ENCODE data around the gene ATG2B.
A peak's percentile ranks its signal among the peaks of the same experiment; 100 is the strongest.

The ATG2B gene

GRCh38 chr14:96275177-96276112 lies 87.7 kb downstream of the ATG2B start:
- no peak overlapping the region for H3K4me3 ChIP-seq (ENCODE audit: low read length in 2 of 2)
- no peak overlapping the region for H3K27ac ChIP-seq (ENCODE audit: low read depth in 2 of 2, low read length in 2 of 2)
- H3K9me3 ChIP-seq (ENCODE audit: control insufficient read depth in 2 of 2, low read length in 2 of 2): peaks cover 3 to 7% of the 10 kb centered on the region in 2 donors
- peaks cover 0 to 2% of the 10 kb centered on the region in 2 donors for H3K4me1 ChIP-seq (ENCODE audit: control insufficient read depth in 2 of 2, insufficient read depth in 2 of 2, low read length in 2 of 2)
- H3K36me3 ChIP-seq (ENCODE audit: control insufficient read depth in 2 of 2, insufficient read depth in 2 of 2, low read length in 2 of 2): no peaks in the 10 kb centered on the region
- no peaks in the 10 kb centered on the region for H3K27me3 ChIP-seq (ENCODE audit: control insufficient read depth in 2 of 2, insufficient read depth in 2 of 2, low read length in 2 of 2)
- H3K9ac ChIP-seq (ENCODE audit: low read depth in 1 of 2, low read length in 2 of 2): peak overlapping the region in 1 of 2 donors; percentile 8

GRCh38 chr14:96274543-96274942 lies 88.6 kb downstream of the ATG2B start:
- peaks cover 3 to 7% of the 10 kb centered on the region in 2 donors for H3K9me3 ChIP-seq (ENCODE audit: control insufficient read depth in 2 of 2, low read length in 2 of 2)
- no peaks in the 10 kb centered on the region for H3K27me3 ChIP-seq (ENCODE audit: control insufficient read depth in 2 of 2, insufficient read depth in 2 of 2, low read length in 2 of 2)
- H3K4me1 ChIP-seq (ENCODE audit: control insufficient read depth in 2 of 2, insufficient read depth in 2 of 2, low read length in 2 of 2): peaks cover 0 to 2% of the 10 kb centered on the region in 2 donors
- no peak overlapping the region for H3K27ac ChIP-seq (ENCODE audit: low read depth in 2 of 2, low read length in 2 of 2)
- no peaks in the 10 kb centered on the region for H3K36me3 ChIP-seq (ENCODE audit: control insufficient read depth in 2 of 2, insufficient read depth in 2 of 2, low read length in 2 of 2)
- H3K4me3 ChIP-seq (ENCODE audit: low read length in 2 of 2): no peak overlapping the region
- no peak overlapping the region for H3K9ac ChIP-seq (ENCODE audit: low read depth in 1 of 2, low read length in 2 of 2)

- no peak overlapping the region for H3K9ac ChIP-seq (ENCODE audit: low read depth in 1 of 2, low read length in 2 of 2)
These were observed 89.0 kb downstream of the ATG2B start for GRCh38 chr14:96274122-96274521.

GRCh38 chr14:96273629-96274028 lies 89.5 kb downstream of the ATG2B start:
- Histone ChIP-seq H3K27ac (ENCODE audit: low read depth in 2 of 2, low read length in 2 of 2) (no peak overlapping the region), H3K9ac (ENCODE audit: low read depth in 1 of 2, low read length in 2 of 2) (no peak overlapping the region), H3K27me3 (ENCODE audit: control insufficient read depth in 2 of 2, insufficient read depth in 2 of 2, low read length in 2 of 2) (no peaks in the 10 kb centered on the region), H3K4me3 (ENCODE audit: low read length in 2 of 2) (no peak overlapping the region), H3K36me3 (ENCODE audit: control insufficient read depth in 2 of 2, insufficient read depth in 2 of 2, low read length in 2 of 2) (no peaks in the 10 kb centered on the region), H3K9me3 (ENCODE audit: control insufficient read depth in 2 of 2, low read length in 2 of 2) (peaks cover 3 to 7% of the 10 kb centered on the region in 2 donors), H3K4me1 (ENCODE audit: control insufficient read depth in 2 of 2, insufficient read depth in 2 of 2, low read length in 2 of 2) (peaks cover 1 to 2% of the 10 kb centered on the region in 2 donors)

More at GRCh38 chr14:96274122-96274521, 89.0 kb downstream of the ATG2B start:
- H3K9me3 ChIP-seq (ENCODE audit: control insufficient read depth in 2 of 2, low read length in 2 of 2): peaks cover 3 to 7% of the 10 kb centered on the region in 2 donors
- no peak overlapping the region for H3K27ac ChIP-seq (ENCODE audit: low read depth in 2 of 2, low read length in 2 of 2)
- no peak overlapping the region for H3K4me3 ChIP-seq (ENCODE audit: low read length in 2 of 2)
- no peaks in the 10 kb centered on the region for H3K27me3 ChIP-seq (ENCODE audit: control insufficient read depth in 2 of 2, insufficient read depth in 2 of 2, low read length in 2 of 2)
- H3K36me3 ChIP-seq (ENCODE audit: control insufficient read depth in 2 of 2, insufficient read depth in 2 of 2, low read length in 2 of 2): no peaks in the 10 kb centered on the region
- peaks cover 0 to 2% of the 10 kb centered on the region in 2 donors for H3K4me1 ChIP-seq (ENCODE audit: control insufficient read depth in 2 of 2, insufficient read depth in 2 of 2, low read length in 2 of 2)

- Histone ChIP-seq H3K27ac (ENCODE audit: low read depth in 2 of 2, low read length in 2 of 2) (no peak overlapping the region), H3K4me3 (ENCODE audit: low read length in 2 of 2) (no peak overlapping the region), H3K27me3 (ENCODE audit: control insufficient read depth in 2 of 2, insufficient read depth in 2 of 2, low read length in 2 of 2) (no peaks in the 10 kb centered on the region), H3K9ac (ENCODE audit: low read depth in 1 of 2, low read length in 2 of 2) (no peak overlapping the region), H3K36me3 (ENCODE audit: control insufficient read depth in 2 of 2, insufficient read depth in 2 of 2, low read length in 2 of 2) (no peaks in the 10 kb centered on the region), H3K4me1 (ENCODE audit: control insufficient read depth in 2 of 2, insufficient read depth in 2 of 2, low read length in 2 of 2) (peaks cover 2 to 6% of the 10 kb centered on the region in 2 donors), H3K9me3 (ENCODE audit: control insufficient read depth in 2 of 2, low read length in 2 of 2) (peaks cover 3 to 5% of the 10 kb centered on the region in 2 donors)
These were observed 90.2 kb downstream of the ATG2B start for GRCh38 chr14:96272777-96273473.

- no peak overlapping the region for H3K9ac ChIP-seq (ENCODE audit: low read depth in 1 of 2, low read length in 2 of 2)
- no peaks in the 10 kb centered on the region for H3K27me3 ChIP-seq (ENCODE audit: control insufficient read depth in 2 of 2, insufficient read depth in 2 of 2, low read length in 2 of 2)
- no peaks in the 10 kb centered on the region for H3K9me3 ChIP-seq (ENCODE audit: control insufficient read depth in 2 of 2, low read length in 2 of 2)
- H3K27ac ChIP-seq (ENCODE audit: low read depth in 2 of 2, low read length in 2 of 2): peak overlapping the region; percentile 13 to 14
- no peaks in the 10 kb centered on the region for H3K36me3 ChIP-seq (ENCODE audit: control insufficient read depth in 2 of 2, insufficient read depth in 2 of 2, low read length in 2 of 2)
- peaks cover 2 to 11% of the 10 kb centered on the region in 2 donors for H3K4me1 ChIP-seq (ENCODE audit: control insufficient read depth in 2 of 2, insufficient read depth in 2 of 2, low read length in 2 of 2)
- no peak overlapping the region for H3K4me3 ChIP-seq (ENCODE audit: low read length in 2 of 2)
These were observed 91.7 kb downstream of the ATG2B start for GRCh38 chr14:96271421-96271762.

- no peak overlapping the region for H3K4me3 ChIP-seq (ENCODE audit: low read length in 2 of 2)
- H3K27ac ChIP-seq (ENCODE audit: low read depth in 2 of 2, low read length in 2 of 2): peak overlapping the region; percentile 13 to 14
- no peaks in the 10 kb centered on the region for H3K36me3 ChIP-seq (ENCODE audit: control insufficient read depth in 2 of 2, insufficient read depth in 2 of 2, low read length in 2 of 2)
- H3K4me1 ChIP-seq (ENCODE audit: control insufficient read depth in 2 of 2, insufficient read depth in 2 of 2, low read length in 2 of 2): peaks cover 2 to 11% of the 10 kb centered on the region in 2 donors
- H3K9me3 ChIP-seq (ENCODE audit: control insufficient read depth in 2 of 2, low read length in 2 of 2): no peaks in the 10 kb centered on the region
- no peak overlapping the region for H3K9ac ChIP-seq (ENCODE audit: low read depth in 1 of 2, low read length in 2 of 2)
- H3K27me3 ChIP-seq (ENCODE audit: control insufficient read depth in 2 of 2, insufficient read depth in 2 of 2, low read length in 2 of 2): no peaks in the 10 kb centered on the region
These were observed 92.3 kb downstream of the ATG2B start for GRCh38 chr14:96270565-96271420.

- H3K4me3 ChIP-seq (ENCODE audit: low read length in 2 of 2): no peak overlapping the region
- H3K27ac ChIP-seq (ENCODE audit: low read depth in 2 of 2, low read length in 2 of 2): no peak overlapping the region
- H3K9me3 ChIP-seq (ENCODE audit: control insufficient read depth in 2 of 2, low read length in 2 of 2): no peaks in the 10 kb centered on the region
- peaks cover 4 to 11% of the 10 kb centered on the region in 2 donors for H3K4me1 ChIP-seq (ENCODE audit: control insufficient read depth in 2 of 2, insufficient read depth in 2 of 2, low read length in 2 of 2)
- no peaks in the 10 kb centered on the region for H3K36me3 ChIP-seq (ENCODE audit: control insufficient read depth in 2 of 2, insufficient read depth in 2 of 2, low read length in 2 of 2)
- H3K27me3 ChIP-seq (ENCODE audit: control insufficient read depth in 2 of 2, insufficient read depth in 2 of 2, low read length in 2 of 2): no peaks in the 10 kb centered on the region
- no peak overlapping the region for H3K9ac ChIP-seq (ENCODE audit: low read depth in 1 of 2, low read length in 2 of 2)
These were observed 93.8 kb downstream of the ATG2B start for GRCh38 chr14:96269359-96269710.

- Histone ChIP-seq H3K27me3 (ENCODE audit: control insufficient read depth in 2 of 2, insufficient read depth in 2 of 2, low read length in 2 of 2) (no peaks in the 10 kb centered on the region), H3K9me3 (ENCODE audit: control insufficient read depth in 2 of 2, low read length in 2 of 2) (no peaks in the 10 kb centered on the region), H3K27ac (ENCODE audit: low read depth in 2 of 2, low read length in 2 of 2) (no peak overlapping the region), H3K4me3 (ENCODE audit: low read length in 2 of 2) (no peak overlapping the region), H3K4me1 (ENCODE audit: control insufficient read depth in 2 of 2, insufficient read depth in 2 of 2, low read length in 2 of 2) (peaks cover 7 to 11% of the 10 kb centered on the region in 2 donors), H3K36me3 (ENCODE audit: control insufficient read depth in 2 of 2, insufficient read depth in 2 of 2, low read length in 2 of 2) (no peaks in the 10 kb centered on the region), H3K9ac (ENCODE audit: low read depth in 1 of 2, low read length in 2 of 2) (no peak overlapping the region)
These were observed 94.4 kb downstream of the ATG2B start for GRCh38 chr14:96268431-96269358.

All from mucosa of rectum (tissue), 2 donors.